Measurements from ENCODE around the gene PPP1R7. TPM values are rescaled to one million over a fixed set of nuclear protein-coding genes. Genes with fewer than 3 reads are reported as not detected.

The PPP1R7 gene
- total RNA-seq, 1 experiment from 2014 or later = 49.1 TPM

GRCh38 chr2:241111440-241111805 lies 38.8 kb upstream of the PPP1R7 start:
- ATAC-seq (no peak), DNase-seq (ENCODE audit: low spot score) (no peak)
- CTCF ChIA-PET = no interaction called here
- Mint-ChIP-seq H3K27me3 (ENCODE audit: low read depth) (no peaks in the 10 kb centered on the region), H3K4me3 (no peak overlapping the region), H3K4me1 (no peaks in the 10 kb centered on the region), H3K9me3 (no peaks in the 10 kb centered on the region), H3K36me3 (peaks cover 21% of the 10 kb centered on the region; the same call in 1 of the 2 replicates), H3K27ac (no peak overlapping the region)
- TF ChIP-seq IRF2 (CRISPR knock-in tag; IDR thresholded peaks at IDR 0.05; ENCODE audit: borderline replicate concordance, low read depth) (no peak), EMX1 (CRISPR knock-in tag; IDR thresholded peaks at IDR 0.05) (no peak), CREB1 (CRISPR knock-in tag; IDR thresholded peaks at IDR 0.05) (no peak), HMGXB4 (CRISPR knock-in tag; IDR thresholded peaks at IDR 0.05) (no peak), GRHL2 (CRISPR knock-in tag; IDR thresholded peaks at IDR 0.05; ENCODE audit: insufficient replicate concordance, severe bottlenecking) (no peak), TCF7 (CRISPR knock-in tag; IDR thresholded peaks at IDR 0.05; ENCODE audit: low read depth) (no peak), MYBL2 (CRISPR knock-in tag; IDR thresholded peaks at IDR 0.05) (no peak), ERG (CRISPR knock-in tag; IDR thresholded peaks at IDR 0.05) (no peak), TEAD1 (CRISPR knock-in tag; IDR thresholded peaks at IDR 0.05) (no peak), RELA (CRISPR knock-in tag; IDR thresholded peaks at IDR 0.05; ENCODE audit: borderline replicate concordance) (no peak), FOXK1 (CRISPR knock-in tag; IDR thresholded peaks at IDR 0.05) (no peak), PREB (CRISPR knock-in tag; IDR thresholded peaks at IDR 0.05; ENCODE audit: borderline replicate concordance) (no peak), SOX15 (CRISPR knock-in tag; IDR thresholded peaks at IDR 0.05) (no peak), ZNF671 (CRISPR knock-in tag; IDR thresholded peaks at IDR 0.05) (no peak)
- TF ChIP-seq, protein P1, sequence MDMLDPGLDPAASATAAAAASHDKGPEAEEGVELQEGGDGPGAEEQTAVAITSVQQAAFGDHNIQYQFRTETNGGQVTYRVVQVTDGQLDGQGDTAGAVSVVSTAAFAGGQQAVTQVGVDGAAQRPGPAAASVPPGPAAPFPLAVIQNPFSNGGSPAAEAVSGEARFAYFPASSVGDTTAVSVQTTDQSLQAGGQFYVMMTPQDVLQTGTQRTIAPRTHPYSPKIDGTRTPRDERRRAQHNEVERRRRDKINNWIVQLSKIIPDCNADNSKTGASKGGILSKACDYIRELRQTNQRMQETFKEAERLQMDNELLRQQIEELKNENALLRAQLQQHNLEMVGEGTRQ (CRISPR knock-in tag; IDR thresholded peaks at IDR 0.05) = no peak
- POLR2A ChIA-PET = no interaction called here

DNA sequence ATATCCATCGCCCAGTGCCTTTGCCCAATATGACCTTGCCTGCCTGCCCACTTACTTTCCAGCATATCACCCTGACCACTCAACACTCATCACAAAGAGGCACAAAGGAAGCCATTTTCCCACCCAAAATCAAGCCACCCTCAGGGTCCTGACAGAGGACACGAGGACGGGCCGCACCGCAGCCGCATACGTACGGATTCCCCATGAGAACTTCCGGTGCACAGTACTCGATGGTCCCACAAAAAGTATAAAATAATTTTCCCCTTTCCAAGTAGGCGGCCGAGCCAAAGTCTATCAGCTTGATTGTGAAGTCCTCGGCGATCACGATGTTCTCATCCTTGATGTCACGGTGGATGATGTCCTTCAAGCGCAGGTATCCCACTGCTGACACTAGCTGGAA lies 38.2 kb upstream of the PPP1R7 start:
- POLR2A ChIA-PET = no interaction called here
- no peak for ATAC-seq
- no peaks in the 10 kb centered on the region for H3K27me3 Mint-ChIP-seq (ENCODE audit: low read depth)
- H3K4me3 Mint-ChIP-seq = no peak overlapping the region
- no peak for TF ChIP-seq ZNF396 (CRISPR knock-in tag; IDR thresholded peaks at IDR 0.05; ENCODE audit: borderline replicate concordance)
- TF ChIP-seq, protein P1 (CRISPR knock-in tag; IDR thresholded peaks at IDR 0.05) = no peak
- TF ChIP-seq SMAD3 (CRISPR knock-in tag; IDR thresholded peaks at IDR 0.05; ENCODE audit: borderline replicate concordance) = no peak
- no peak for TF ChIP-seq PREB (CRISPR knock-in tag; IDR thresholded peaks at IDR 0.05; ENCODE audit: borderline replicate concordance)
- TF ChIP-seq TEAD4 (CRISPR knock-in tag; IDR thresholded peaks at IDR 0.05) = no peak
- TF ChIP-seq ZNF138 (CRISPR knock-in tag; conservative IDR thresholded peaks at IDR 0.05) = no peak
- no peak for TF ChIP-seq PRRX2 (CRISPR knock-in tag; IDR thresholded peaks at IDR 0.05)
- no peak for TF ChIP-seq ERG (CRISPR knock-in tag; IDR thresholded peaks at IDR 0.05)
- TF ChIP-seq TCF7 (CRISPR knock-in tag; IDR thresholded peaks at IDR 0.05; ENCODE audit: low read depth) = no peak
- no peak for TF ChIP-seq KAT7 (CRISPR knock-in tag; IDR thresholded peaks at IDR 0.05; ENCODE audit: borderline replicate concordance)
- TF ChIP-seq, protein P2, sequence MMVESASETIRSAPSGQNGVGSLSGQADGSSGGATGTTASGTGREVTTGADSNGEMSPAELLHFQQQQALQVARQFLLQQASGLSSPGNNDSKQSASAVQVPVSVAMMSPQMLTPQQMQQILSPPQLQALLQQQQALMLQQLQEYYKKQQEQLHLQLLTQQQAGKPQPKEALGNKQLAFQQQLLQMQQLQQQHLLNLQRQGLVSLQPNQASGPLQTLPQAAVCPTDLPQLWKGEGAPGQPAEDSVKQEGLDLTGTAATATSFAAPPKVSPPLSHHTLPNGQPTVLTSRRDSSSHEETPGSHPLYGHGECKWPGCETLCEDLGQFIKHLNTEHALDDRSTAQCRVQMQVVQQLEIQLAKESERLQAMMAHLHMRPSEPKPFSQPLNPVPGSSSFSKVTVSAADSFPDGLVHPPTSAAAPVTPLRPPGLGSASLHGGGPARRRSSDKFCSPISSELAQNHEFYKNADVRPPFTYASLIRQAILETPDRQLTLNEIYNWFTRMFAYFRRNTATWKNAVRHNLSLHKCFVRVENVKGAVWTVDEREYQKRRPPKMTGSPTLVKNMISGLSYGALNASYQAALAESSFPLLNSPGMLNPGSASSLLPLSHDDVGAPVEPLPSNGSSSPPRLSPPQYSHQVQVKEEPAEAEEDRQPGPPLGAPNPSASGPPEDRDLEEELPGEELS (CRISPR knock-in tag; IDR thresholded peaks at IDR 0.05) = no peak
- no peak for TF ChIP-seq ZNF121 (CRISPR knock-in tag; IDR thresholded peaks at IDR 0.05)
- TF ChIP-seq, protein P3, sequence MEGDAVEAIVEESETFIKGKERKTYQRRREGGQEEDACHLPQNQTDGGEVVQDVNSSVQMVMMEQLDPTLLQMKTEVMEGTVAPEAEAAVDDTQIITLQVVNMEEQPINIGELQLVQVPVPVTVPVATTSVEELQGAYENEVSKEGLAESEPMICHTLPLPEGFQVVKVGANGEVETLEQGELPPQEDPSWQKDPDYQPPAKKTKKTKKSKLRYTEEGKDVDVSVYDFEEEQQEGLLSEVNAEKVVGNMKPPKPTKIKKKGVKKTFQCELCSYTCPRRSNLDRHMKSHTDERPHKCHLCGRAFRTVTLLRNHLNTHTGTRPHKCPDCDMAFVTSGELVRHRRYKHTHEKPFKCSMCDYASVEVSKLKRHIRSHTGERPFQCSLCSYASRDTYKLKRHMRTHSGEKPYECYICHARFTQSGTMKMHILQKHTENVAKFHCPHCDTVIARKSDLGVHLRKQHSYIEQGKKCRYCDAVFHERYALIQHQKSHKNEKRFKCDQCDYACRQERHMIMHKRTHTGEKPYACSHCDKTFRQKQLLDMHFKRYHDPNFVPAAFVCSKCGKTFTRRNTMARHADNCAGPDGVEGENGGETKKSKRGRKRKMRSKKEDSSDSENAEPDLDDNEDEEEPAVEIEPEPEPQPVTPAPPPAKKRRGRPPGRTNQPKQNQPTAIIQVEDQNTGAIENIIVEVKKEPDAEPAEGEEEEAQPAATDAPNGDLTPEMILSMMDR (IDR thresholded peaks at IDR 0.05) = no peak
- peaks cover 24% of the 10 kb centered on the region; the same call in 1 of the 2 replicates for H3K36me3 Mint-ChIP-seq
- H3K4me1 Mint-ChIP-seq = no peaks in the 10 kb centered on the region
- H3K27ac Mint-ChIP-seq = no peak overlapping the region
- no peaks in the 10 kb centered on the region for H3K9me3 Mint-ChIP-seq
- DNase-seq (ENCODE audit: low spot score) = no peak
- CTCF ChIA-PET = no interaction called here

Measured in WTC11 (cell line).